ENCODE results near the gene ACMSD. TPM values are rescaled to one million over a fixed set of nuclear protein-coding genes. Genes with fewer than 3 reads are reported as not detected.
A peak's percentile ranks its signal among the peaks of the same experiment; 100 is the strongest.

ACMSD gene
- total and polyA plus RNA-seq, 2 of the 13 experiments (the other 11 are each of a cell fraction or from before 2014, with no cell fraction given), result not detected

GRCh38 chr2:134917888-134918525 lies 79.6 kb downstream of the ACMSD start (continued):
- TF ChIP-seq ZNF407 (CRISPR knock-in tag; IDR thresholded peaks at IDR 0.05; ENCODE audit: not compliant biosample characterization) (peak; percentile 6), HCFC1 (IDR thresholded peaks at IDR 0.05; ENCODE audit: low read depth, low read length) (no peak), NR2F6 (IDR thresholded peaks at IDR 0.05) (no peak; the same call in 1 of the 2 replicates), NR2F6 (CRISPR knock-in tag; IDR thresholded peaks at IDR 0.05) (no peak), MNT (IDR thresholded peaks at IDR 0.05) (no peak), ZXDC (CRISPR knock-in tag; IDR thresholded peaks at IDR 0.05) (no peak), ZNF143 (CRISPR knock-in tag; IDR thresholded peaks at IDR 0.05) (no peak), DRAP1 (CRISPR knock-in tag; IDR thresholded peaks at IDR 0.05) (no peak; the same call in 1 of the 2 replicates), ZBTB20 (CRISPR knock-in tag; IDR thresholded peaks at IDR 0.05; ENCODE audit: borderline replicate concordance, low read depth) (peak; percentile 57; the same call in 1 of the 2 replicates), KLF12 (CRISPR knock-in tag; IDR thresholded peaks at IDR 0.05; ENCODE audit: borderline replicate concordance) (no peak), TGIF2 (CRISPR knock-in tag; IDR thresholded peaks at IDR 0.05) (no peak), SAP130 (CRISPR knock-in tag; IDR thresholded peaks at IDR 0.05; ENCODE audit: low read depth) (peak; percentile 57; the same call in 1 of the 2 replicates), ZNF343 (CRISPR knock-in tag; IDR thresholded peaks at IDR 0.05) (0 out of 2 replicates have a peak, but pooled peaks have one; percentile 7)
- TF ChIP-seq, protein P1, sequence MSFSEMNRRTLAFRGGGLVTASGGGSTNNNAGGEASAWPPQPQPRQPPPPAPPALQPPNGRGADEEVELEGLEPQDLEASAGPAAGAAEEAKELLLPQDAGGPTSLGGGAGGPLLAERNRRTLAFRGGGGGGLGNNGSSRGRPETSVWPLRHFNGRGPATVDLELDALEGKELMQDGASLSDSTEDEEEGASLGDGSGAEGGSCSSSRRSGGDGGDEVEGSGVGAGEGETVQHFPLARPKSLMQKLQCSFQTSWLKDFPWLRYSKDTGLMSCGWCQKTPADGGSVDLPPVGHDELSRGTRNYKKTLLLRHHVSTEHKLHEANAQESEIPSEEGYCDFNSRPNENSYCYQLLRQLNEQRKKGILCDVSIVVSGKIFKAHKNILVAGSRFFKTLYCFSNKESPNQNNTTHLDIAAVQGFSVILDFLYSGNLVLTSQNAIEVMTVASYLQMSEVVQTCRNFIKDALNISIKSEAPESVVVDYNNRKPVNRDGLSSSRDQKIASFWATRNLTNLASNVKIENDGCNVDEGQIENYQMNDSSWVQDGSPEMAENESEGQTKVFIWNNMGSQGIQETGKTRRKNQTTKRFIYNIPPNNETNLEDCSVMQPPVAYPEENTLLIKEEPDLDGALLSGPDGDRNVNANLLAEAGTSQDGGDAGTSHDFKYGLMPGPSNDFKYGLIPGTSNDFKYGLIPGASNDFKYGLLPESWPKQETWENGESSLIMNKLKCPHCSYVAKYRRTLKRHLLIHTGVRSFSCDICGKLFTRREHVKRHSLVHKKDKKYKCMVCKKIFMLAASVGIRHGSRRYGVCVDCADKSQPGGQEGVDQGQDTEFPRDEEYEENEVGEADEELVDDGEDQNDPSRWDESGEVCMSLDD (CRISPR knock-in tag; IDR thresholded peaks at IDR 0.05; ENCODE audit: borderline replicate concordance), result no peak
